ENCODE data around the gene ABCB6.
A peak's percentile ranks its signal among the peaks of the same experiment; 100 is the strongest.

ABCB6 gene

DNA sequence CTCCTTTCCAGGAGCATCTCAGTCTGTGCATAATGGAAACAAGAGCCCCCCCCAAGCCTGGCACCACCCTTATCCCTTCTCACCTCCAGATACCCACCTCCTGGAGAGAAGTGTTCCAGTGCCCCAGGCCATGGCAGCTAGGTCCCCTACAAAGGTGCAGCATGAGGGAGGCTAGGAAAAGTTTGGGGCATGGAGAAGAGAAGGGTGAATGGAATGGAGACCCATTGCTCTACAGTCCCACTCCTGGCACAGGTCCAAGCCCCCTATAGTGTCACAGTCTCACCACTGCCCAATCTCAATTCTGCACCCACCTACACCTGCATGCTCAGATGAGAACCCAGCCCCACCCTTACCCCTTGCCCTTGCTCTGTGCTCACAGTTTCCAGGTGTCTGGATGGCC lies 49.8 kb downstream of the ABCB6 start:
- DNase-seq (ENCODE audit: low read depth), result no peak

DNA sequence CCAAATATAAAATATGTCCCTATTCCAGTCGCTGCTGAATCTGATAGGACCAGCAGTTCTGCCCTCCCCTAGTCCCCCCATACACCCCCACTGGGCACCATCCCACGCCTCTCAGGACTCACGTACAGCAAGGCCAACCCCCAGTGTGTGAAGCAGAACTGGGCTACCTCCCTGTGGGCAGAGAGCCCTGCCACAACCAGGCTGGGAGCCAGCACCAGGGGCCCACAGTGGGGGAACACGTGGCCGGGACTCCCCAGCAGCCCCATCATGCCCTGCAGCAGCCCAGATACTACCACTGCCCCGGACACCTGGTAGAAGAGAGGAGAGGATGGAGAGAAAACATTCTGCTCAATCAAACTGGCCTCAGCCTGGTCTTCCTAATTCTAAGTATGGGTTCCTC lies 50.2 kb downstream of the ABCB6 start:
- no peak for DNase-seq (ENCODE audit: low read depth)

DNA sequence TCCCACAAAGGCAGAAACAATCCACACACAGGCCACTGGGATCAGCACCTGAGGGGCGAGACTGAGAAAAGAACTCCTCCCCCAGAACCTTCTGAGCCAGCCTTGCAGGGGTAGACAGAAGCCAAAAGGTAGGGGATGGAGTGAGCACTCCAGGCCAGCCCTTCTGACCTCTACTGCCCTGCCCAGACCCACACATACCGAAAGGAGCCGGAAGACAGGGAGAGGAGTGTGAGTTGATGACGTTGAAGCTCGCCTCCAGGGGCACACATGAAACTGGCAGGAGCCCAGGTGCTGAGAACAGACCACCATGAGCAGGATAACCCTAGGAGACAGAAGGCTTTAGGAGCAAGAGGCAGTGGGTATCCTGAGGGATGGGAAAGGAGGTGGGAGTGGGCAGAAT lies 50.8 kb downstream of the ABCB6 start:
- no peak for DNase-seq (ENCODE audit: low read depth)

DNA sequence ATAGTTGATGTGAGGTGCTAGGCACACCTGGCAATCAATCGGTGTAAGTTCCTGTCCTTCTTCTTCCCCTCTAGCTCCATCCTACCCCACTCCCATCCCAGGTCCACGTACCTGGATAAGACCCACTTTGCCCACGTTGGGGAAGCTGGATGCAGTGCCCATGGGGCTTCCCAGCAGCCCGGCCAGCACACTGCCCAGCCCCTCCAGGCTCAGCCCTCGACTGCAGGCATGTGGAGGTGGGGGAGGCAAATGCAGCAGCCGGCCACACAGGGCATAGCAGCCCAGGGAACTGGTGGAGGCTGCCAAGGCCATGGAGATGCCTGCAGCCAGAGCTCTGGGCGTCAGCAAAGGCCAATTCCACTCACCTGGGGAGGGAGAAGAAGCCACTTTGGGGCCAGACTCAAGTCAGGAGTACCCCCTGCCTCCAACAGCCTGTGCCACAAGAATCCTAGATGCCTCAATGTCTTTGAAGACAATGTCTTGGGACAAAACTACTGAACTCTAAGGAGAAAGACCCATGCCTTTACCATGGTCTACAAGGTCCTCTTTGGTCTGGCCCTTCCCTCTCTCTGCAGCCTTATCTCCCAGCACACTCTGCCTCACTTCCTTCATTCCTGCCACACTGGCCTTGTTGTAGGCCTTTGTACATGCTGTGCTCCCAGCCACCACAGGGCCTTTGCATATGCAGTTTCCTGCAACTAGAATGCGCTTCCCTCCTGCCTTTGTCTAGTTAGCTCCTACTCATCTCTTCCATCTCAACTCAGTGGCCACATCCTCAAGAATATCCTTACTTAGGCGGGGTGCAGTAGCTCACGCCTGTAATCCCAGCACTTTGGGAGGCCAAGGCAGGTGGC lies 53.5 kb downstream of the ABCB6 start:
- no peak for DNase-seq (ENCODE audit: low read depth)

DNA sequence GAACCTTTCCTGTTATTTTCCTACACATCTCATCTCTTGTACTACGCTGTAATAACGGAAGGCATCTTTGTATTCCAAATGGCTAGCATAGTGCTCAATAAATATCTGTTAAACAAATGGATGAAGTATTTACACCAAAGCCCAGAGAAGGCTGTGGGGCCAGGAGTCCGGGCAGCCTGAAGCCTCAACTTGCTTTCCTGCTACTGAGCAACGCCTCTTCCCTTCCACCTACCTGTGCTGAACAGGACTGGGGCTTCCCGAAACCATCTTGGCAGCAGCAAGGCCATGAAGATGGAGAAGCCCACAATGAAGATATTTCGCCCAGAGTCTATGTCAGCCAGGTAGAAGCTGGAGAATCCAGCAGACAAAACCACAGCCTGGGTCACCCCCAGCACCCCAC lies 55.6 kb downstream of the ABCB6 start:
- DNase-seq (ENCODE audit: low read depth), result no peak

- no peak for DNase-seq (ENCODE audit: low read depth)
Observed at GRCh38 chr2:219161097-219161496, 57.7 kb downstream of the ABCB6 start.

GRCh38 chr2:219160186-219161017 lies 58.4 kb downstream of the ABCB6 start, which contains the start of gene NHEJ1:
NHEJ1 (minus strand) TSS chr2:219160815; CDS start chr2:219158362, 2,453 bp downstream.
- DNase-seq (ENCODE audit: low read depth), result peak; percentile 90

Measured in stimulated activated CD4-positive, alpha-beta T cell treated with anti-CD3 and anti-CD28 coated beads, Interleukin-2, amount 100 ng/mL, for 4 hours (primary cell).